Activated T-helper 1 cell treated with anti-CD3 and anti-CD28 coated beads, Interleukin-12 subunit alpha, Interleukin-12 subunit beta, Interleukin-2, Interleukin-4 antibody, amounts not matched to agents 30 ng/mL and 10 ng/mL and 1 ng/mL, durations not matched to agents 14 hours and 24 hours and 36 hours (primary cell): ENCODE data around the gene NCL. TPM values are rescaled to one million over a fixed set of nuclear protein-coding genes. Genes with fewer than 3 reads are reported as not detected.
"Not testable (repeated sequence)": the region's sequence is repeated elsewhere in the genome, so short reads cannot be mapped to it uniquely, and the experiment has no call there.

ENCODE experiments used
- DNase-seq: peaks from one replicate; pipeline ENCODE4 v3.0.0; 2021; ENCODE audit warnings: low spot score
- H3K27ac Mint-ChIP-seq: one replicate; pipeline ENCODE4 v1.8.0; 2021; ENCODE audit warnings: mild to moderate bottlenecking, mixed read lengths
- H3K27me3 Mint-ChIP-seq: one replicate; pipeline ENCODE4 v1.8.0; 2022; ENCODE audit warnings: mild to moderate bottlenecking, moderate library complexity, mixed read lengths; ENCODE audit not compliant: insufficient read depth
- H3K36me3 Mint-ChIP-seq: one replicate; pipeline ENCODE4 v1.8.0; 2021; ENCODE audit warnings: low read depth, mixed read lengths
- H3K4me1 Mint-ChIP-seq: one replicate; pipeline ENCODE4 v1.8.0; 2021; ENCODE audit warnings: low read depth, mixed read lengths
- H3K4me3 Mint-ChIP-seq: one replicate; pipeline ENCODE4 v1.8.0; 2021; ENCODE audit warnings: mild to moderate bottlenecking, moderate library complexity, mixed read lengths
- H3K9me3 Mint-ChIP-seq: one replicate; pipeline ENCODE4 v1.8.0; 2021; ENCODE audit warnings: mixed read lengths
- intact Hi-C: fragments of 100-400 bp; cut with micrococcal nuclease; formaldehyde crosslinking; loops from one replicate; pipeline ENCODE4 v1.15.1; 2024
- total RNA-seq: library from RNA; stranded (reverse); gene quantifications from 2 replicates; pipeline ENCODE4 v1.2.3, GENCODE V29; 2022

NCL gene
- total RNA-seq, 1 donor from 2014 or later, result 1,388 TPM

GRCh38 chr2:231422056-231422455 is 42.2 kb downstream of the NCL start:
- H3K4me3 Mint-ChIP-seq, result no peak overlapping the region
- DNase-seq, result no peak
- H3K27me3 Mint-ChIP-seq, result peaks cover 6% of the 10 kb centered on the region
- H3K36me3 Mint-ChIP-seq, result no peaks in the 10 kb centered on the region
- intact Hi-C loops, result no loop called here
- H3K27ac Mint-ChIP-seq, result no peak overlapping the region
- no peaks in the 10 kb centered on the region for H3K9me3 Mint-ChIP-seq
- peaks cover 4% of the 10 kb centered on the region for H3K4me1 Mint-ChIP-seq

- DNase-seq, result no peak
- H3K9me3 Mint-ChIP-seq, result no peaks in the 10 kb centered on the region
- H3K4me3 Mint-ChIP-seq, result no peak overlapping the region
- no peaks in the 10 kb centered on the region for H3K36me3 Mint-ChIP-seq
- intact Hi-C loops, result no loop called here
- peaks cover 8% of the 10 kb centered on the region for H3K27me3 Mint-ChIP-seq
- no peak overlapping the region for H3K27ac Mint-ChIP-seq
- H3K4me1 Mint-ChIP-seq, result no peaks in the 10 kb centered on the region
Measured at GRCh38 chr2:231421051-231421580, 43.2 kb downstream of the NCL start.

GRCh38 chr2:231418820-231419640 is 45.3 kb downstream of the NCL start:
- no peak overlapping the region for H3K4me3 Mint-ChIP-seq

GRCh38 chr2:231415029-231415428 is 49.3 kb downstream of the NCL start:
- Mint-ChIP-seq H3K27me3 (peaks cover 31% of the 10 kb centered on the region), H3K4me1 (no peaks in the 10 kb centered on the region), H3K9me3 (peaks cover 7% of the 10 kb centered on the region), H3K36me3 (no peaks in the 10 kb centered on the region), H3K27ac (no peak overlapping the region), H3K4me3 (no peak overlapping the region)
- intact Hi-C loops, result no loop called here
- no peak for DNase-seq

More at GRCh38 chr2:231418820-231419640, 45.3 kb downstream of the NCL start:
- intact Hi-C loops, result no loop called here
- peaks cover 15% of the 10 kb centered on the region for H3K27me3 Mint-ChIP-seq
- H3K36me3 Mint-ChIP-seq, result no peaks in the 10 kb centered on the region
- H3K9me3 Mint-ChIP-seq, result no peaks in the 10 kb centered on the region
- no peak overlapping the region for H3K27ac Mint-ChIP-seq
- DNase-seq, result no peak
- H3K4me1 Mint-ChIP-seq, result no peaks in the 10 kb centered on the region

- H3K4me3 Mint-ChIP-seq, result no peak overlapping the region
- intact Hi-C loops, result no loop called here
- H3K4me1 Mint-ChIP-seq, result no peaks in the 10 kb centered on the region
- peaks cover 31% of the 10 kb centered on the region for H3K27me3 Mint-ChIP-seq
- peaks cover 7% of the 10 kb centered on the region for H3K9me3 Mint-ChIP-seq
- H3K36me3 Mint-ChIP-seq, result no peaks in the 10 kb centered on the region
- no peak for DNase-seq
- no peak overlapping the region for H3K27ac Mint-ChIP-seq
Measured at GRCh38 chr2:231413921-231414476, 50.3 kb downstream of the NCL start.

- Mint-ChIP-seq H3K27ac (no peak overlapping the region), H3K9me3 (peaks cover 7% of the 10 kb centered on the region), H3K4me3 (no peak overlapping the region), H3K36me3 (no peaks in the 10 kb centered on the region), H3K4me1 (no peaks in the 10 kb centered on the region), H3K27me3 (peaks cover 31% of the 10 kb centered on the region)
- DNase-seq, result no peak
- intact Hi-C loops, result no loop called here
Measured at GRCh38 chr2:231413456-231413855, 50.8 kb downstream of the NCL start.

- Mint-ChIP-seq H3K4me3 (no peak overlapping the region), H3K27me3 (peaks cover 33% of the 10 kb centered on the region), H3K9me3 (peaks cover 7% of the 10 kb centered on the region), H3K4me1 (no peaks in the 10 kb centered on the region), H3K36me3 (no peaks in the 10 kb centered on the region), H3K27ac (no peak overlapping the region)
- intact Hi-C loops, result loop anchor here (1.0 kb wide), 2 partner anchors 115 to 185 kb away; no protein-coding TSS in a partner anchor
- no peak for DNase-seq
Measured at GRCh38 chr2:231412618-231412963, 51.7 kb downstream of the NCL start.

- Mint-ChIP-seq H3K36me3 (no peaks in the 10 kb centered on the region), H3K27me3 (peaks cover 34% of the 10 kb centered on the region), H3K9me3 (peaks cover 7% of the 10 kb centered on the region), H3K27ac (no peak overlapping the region), H3K4me1 (peaks cover 2% of the 10 kb centered on the region), H3K4me3 (peak overlapping the region; percentile 20)
- intact Hi-C loops, result loop anchor here (1.0 kb wide), 2 partner anchors 115 to 185 kb away; no protein-coding TSS in a partner anchor
- DNase-seq, result peak; percentile 26
Measured at GRCh38 chr2:231411831-231412617, 52.3 kb downstream of the NCL start.

GRCh38 chr2:231411237-231411636 is 53.0 kb downstream of the NCL start:
- Mint-ChIP-seq H3K27ac (no peak overlapping the region), H3K4me3 (no peak overlapping the region), H3K27me3 (peaks cover 32% of the 10 kb centered on the region), H3K4me1 (peaks cover 10% of the 10 kb centered on the region), H3K9me3 (peaks cover 7% of the 10 kb centered on the region), H3K36me3 (no peaks in the 10 kb centered on the region)
- no peak for DNase-seq
- intact Hi-C loops, result no loop called here

- Mint-ChIP-seq H3K4me1 (peaks cover 18% of the 10 kb centered on the region), H3K4me3 (no peak overlapping the region), H3K9me3 (peaks cover 7% of the 10 kb centered on the region), H3K27ac (no peak overlapping the region), H3K36me3 (no peaks in the 10 kb centered on the region), H3K27me3 (peaks cover 28% of the 10 kb centered on the region)
- intact Hi-C loops, result no loop called here
- no peak for DNase-seq
Measured at GRCh38 chr2:231410293-231411004, 53.8 kb downstream of the NCL start.

- peaks cover 26% of the 10 kb centered on the region for H3K27me3 Mint-ChIP-seq
- H3K4me3 Mint-ChIP-seq, result no peak overlapping the region
- peaks cover 7% of the 10 kb centered on the region for H3K9me3 Mint-ChIP-seq
- no peak for DNase-seq
- H3K36me3 Mint-ChIP-seq, result no peaks in the 10 kb centered on the region
- intact Hi-C loops, result no loop called here
- H3K4me1 Mint-ChIP-seq, result peaks cover 23% of the 10 kb centered on the region
- no peak overlapping the region for H3K27ac Mint-ChIP-seq
Measured at GRCh38 chr2:231409776-231410175, 54.5 kb downstream of the NCL start.

GRCh38 chr2:231408304-231408703 is 56.0 kb downstream of the NCL start:
- intact Hi-C loops, H3K4me3 Mint-ChIP-seq, H3K27ac Mint-ChIP-seq, H3K36me3 Mint-ChIP-seq, H3K9me3 Mint-ChIP-seq, DNase-seq: not testable (repeated sequence)
- H3K4me1 Mint-ChIP-seq, result peaks cover 23% of the 10 kb centered on the region
- H3K27me3 Mint-ChIP-seq, result peaks cover 26% of the 10 kb centered on the region
